HG03457 (cell line): ENCODE results near the gene SMIM24.

Source experiments
- ATAC-seq: cut with Tn5 transposase; IDR thresholded peaks from one replicate; pipeline ENCODE4 v1.9.1; 2021; ENCODE audit warnings: moderate number of reproducible peaks; ENCODE audit not compliant: unreplicated experiment

Gene SMIM24

DNA sequence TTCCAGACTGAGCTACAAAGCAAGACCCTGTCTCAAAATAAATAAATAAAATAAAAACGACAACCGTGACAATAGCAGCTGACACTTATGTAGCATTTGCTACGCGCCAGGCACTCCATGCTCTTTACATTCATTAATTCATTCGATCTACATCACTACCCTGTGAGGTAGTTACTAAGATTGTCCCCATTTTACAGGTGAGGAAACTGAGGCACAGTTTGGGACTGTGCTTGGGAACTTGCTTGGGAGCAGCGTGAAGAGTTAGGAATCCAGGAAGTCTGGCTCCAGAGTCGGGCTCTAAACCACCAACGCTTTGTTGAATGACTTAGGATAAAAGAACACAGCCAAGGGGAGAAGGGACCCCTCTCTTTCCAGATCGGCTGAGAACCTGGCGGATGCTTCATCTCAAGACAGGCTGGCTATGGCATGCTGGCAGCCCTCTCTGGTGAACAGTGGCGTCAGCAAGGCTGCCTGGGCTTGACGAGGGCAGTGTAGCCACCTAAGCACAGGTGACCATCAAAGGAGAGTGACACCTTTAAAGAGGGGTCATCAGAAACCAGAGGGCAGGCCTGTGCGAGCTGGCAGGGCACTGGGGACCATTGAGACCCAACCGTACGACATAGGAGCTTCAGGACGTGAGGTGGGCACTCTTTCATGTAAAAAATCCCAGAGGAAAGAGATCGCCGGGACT is 19.6 kb upstream of the SMIM24 start:
- ATAC-seq: no peak

DNA sequence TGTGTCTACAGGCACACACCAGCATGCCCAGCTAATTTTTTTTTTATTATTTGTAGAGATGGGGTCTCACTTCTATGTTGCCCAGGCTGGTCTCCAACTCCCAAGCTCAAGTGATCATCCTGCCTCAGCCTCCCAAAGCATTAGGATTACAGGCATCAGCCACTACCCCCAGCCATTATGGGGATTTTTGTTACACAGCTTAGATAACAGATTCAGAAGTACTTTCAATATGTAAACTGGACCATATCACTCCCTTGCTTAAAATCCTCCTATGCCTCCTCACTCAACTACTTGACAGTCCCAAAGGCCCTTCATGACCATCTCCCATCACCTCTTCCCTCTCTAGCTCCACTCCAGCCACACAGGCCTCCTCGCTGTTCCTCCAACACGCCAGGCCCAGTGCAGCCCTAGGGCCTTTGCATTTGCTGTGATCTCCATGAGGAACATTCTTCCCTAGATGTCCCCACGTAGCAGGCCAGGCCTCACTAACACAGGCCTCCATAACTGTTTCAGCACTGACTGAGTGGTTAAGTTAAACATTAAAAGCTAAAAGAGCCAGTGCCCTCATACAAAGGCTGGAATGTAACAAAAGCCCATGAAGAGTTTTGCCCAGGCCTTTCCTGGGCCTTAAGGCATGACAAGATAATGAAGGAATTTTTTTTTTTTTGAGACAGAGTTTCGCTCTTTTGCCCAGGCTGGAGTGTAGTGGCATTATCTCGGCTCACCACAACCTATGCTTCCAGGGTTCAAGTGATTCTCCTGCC is 17.6 kb upstream of the SMIM24 start:
- no peak for ATAC-seq

DNA sequence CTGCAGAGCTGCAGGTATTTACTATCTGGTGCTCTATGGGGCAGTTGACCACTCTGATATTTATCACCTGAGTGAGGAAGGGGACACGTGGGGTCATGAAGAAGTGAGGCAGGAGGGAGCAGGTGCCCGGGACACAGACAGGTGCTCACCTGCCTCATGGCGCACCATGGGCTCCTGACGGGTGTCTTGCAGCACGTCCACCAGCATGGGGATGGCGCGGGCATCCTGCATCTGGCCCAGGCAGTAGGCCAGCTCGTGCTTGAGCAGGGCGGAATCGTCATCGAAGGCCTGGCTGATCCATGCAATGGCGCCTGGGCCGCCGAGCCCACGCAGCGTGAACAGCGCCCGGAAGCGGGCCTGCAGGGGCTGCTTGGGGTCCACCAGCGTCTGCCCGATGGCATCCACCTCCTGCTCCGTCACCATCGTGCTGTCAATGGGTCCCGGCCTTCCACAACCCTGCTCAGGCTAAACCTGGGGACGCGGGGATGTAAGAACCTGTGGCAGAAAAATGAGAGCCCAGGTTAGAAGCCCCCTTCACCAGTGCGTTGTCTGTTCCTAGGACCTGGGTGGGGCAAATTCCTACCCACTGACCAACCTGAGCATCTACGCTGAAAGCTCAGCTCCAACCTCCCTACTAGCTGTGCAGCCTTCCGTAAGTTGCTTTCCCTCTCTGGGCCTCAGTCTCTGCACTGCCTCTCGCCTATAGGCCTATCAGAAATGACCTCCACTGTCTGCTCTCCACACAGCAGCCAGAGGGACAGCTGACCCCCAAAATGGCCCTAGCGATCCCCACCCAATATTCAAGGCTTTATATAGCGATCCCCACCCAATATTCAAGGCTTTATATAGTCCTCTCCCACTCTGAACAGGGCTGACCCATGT is 16.3 kb upstream of the SMIM24 start:
- no peak for ATAC-seq

DNA sequence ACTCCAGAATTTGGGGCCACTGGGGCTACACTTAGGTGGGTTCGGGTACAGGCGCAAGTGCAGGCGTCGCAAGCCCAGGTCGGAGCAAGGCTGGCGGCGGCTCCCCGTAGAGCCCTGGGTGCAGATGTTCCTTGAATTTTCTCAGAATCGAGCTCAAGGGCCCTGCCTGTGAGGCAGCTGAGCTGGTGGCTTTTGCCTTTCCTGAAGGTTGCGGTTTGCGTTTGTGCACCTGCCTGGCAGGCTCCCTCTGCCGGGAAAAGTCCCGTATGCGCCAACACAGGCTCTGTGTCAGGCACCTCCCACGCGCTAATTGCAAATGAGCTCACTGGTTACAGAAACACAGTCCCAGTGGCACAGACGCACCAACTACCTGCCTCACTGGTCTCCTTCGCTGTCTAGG is 14.2 kb upstream of the SMIM24 start:
- ATAC-seq: no peak

DNA sequence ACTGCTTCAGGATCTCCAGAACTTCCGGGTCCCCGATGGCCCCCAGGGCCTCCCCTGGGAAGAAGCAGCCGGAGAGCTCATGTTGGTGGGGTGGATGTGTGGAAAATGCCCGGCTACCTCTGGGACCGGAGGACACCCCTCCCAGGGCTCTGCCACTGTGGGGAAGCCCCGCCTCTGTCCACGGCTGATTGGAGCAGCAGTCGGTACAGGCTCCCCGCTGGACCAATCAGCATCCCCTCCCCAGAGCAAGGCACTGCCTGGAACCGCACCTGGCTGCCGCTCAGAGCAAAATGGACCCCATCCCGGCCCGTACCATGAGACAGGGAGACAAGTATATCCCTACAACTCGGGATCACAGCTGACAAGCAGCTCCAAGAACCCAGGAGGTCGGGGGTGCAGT is 13.7 kb upstream of the SMIM24 start:
- no peak for ATAC-seq

DNA sequence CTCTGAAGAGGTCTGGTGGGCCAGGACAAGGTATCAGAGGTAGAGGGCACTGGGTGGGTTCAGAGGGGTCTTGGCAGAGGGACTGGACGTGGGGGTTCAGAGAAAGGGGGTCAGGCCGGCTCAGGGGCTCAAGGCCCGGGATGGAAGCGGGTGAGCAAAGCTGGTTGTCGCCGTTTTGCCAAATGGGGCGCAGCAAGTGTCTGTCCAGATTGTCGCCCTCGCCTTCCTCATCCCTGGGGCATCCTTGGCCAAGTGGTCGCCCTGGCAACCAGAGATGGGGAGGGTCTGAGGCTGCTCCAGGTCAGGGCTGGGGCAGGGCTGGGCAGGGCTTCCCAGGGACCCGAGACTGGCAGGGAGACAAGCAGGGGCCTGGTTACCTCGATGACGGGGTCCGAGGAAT is 13.3 kb upstream of the SMIM24 start:
- ATAC-seq: no peak

DNA sequence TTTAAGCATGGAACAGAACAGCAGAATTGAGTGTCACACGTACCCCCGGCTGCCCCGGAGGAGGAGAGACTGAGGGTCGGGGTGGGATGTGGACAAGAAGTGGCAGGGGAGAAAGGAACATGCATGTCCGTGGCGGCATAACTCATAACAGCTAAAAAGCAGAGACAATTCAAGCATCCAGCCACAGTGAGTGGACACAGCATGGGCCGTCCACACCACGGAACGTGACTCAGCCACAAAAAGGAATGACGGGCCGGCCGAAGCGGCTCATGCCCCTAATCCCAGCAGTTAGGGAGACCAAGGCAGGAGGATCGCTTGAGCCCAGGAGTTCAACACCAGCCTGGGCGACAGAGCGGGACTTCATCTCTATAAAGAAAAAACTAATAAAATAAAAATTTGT is 12.6 kb upstream of the SMIM24 start:
- no peak for ATAC-seq

DNA sequence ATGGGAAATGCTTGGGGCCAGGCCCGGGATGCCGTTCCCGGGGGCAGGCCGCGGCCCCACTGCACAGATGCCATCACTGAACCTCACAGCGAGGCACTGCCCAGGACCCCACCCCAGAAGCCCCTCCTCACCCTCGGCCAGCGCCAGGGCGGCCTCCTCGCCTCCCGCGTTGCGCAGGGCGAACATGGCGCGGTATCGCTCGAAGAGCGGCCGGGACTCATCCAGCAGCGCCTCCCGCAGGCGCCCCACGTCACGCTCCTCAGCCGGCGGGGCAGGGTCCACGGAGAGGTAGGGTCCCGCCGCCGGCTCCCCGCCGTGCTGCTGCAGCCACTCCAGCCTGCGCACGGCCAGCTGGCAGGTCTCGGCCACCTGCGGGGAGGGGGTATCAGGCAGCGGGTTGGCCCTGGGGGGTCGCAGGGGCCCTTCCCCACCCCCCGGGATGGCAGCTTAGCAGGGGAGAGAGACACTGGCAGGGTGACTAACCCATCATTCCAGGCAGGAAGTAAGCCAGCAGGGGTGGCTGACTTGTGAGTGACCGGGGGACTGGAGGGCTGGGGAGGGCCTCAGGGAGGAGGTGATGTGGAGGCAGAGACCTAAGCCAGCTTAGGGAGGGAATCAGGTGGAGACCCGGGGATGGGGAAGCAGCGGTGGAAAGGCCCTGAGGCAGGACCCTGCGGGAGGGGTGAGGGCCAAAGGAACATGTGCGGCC is 12.0 kb upstream of the SMIM24 start:
- ATAC-seq: no peak

DNA sequence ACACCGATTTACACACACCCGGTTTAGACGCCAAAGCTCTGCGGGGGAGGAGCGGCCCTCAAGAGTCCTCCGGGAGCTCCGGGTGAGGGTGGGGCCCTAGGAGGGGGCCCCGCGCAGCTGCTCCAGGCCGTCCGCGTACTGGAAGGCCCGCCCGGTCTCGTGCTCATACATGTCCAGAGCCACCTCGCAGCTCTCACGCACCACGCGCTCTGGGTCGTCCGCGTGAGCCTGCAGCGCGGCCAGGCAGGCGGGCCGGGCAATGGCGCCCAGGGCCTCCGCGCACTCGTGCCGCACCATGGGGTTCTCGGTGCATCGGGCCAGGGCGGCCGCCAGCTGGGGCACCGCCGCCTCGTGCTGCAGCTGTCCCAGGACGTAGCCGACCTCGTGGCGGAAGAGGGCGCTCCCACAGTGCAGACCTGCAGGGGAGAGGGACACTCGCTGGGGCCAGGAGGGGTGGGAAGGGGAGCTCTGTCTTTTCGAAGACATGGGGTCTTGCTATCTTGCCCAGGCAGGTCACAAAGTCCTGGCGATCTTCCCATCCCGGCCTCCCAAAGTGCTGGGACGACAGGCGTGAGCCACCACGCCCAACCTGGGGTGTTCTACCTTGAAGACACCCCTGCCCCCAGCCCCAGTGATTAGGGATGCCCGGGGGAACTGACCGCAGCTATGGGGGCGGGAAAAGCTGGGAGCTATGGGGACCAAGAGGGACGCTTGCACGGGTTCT is 11.2 kb upstream of the SMIM24 start:
- no peak for ATAC-seq

DNA sequence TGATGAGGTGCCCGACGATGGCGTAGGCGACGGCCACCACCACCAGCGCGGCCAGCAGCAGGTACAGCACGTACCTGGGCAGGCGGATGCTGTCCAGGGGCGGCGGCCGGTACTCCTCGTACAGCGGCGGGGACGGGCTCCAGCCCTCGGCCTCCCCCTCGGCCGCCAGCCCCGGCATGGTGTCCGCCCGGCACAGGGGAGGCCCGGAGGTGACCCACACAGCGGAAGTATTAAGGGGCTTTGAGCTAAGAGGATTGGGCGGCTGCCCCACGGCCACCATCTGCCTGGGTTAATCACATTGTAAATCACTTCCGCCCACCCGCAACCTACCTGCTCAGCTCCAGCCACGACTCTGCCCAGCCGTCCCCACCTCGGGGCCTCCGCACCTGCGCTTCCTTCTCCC is 2.9 kb upstream of the SMIM24 start, which contains the start of gene SMIM44:
Gene SMIM44, minus strand, starts transcription at position 216 of the 403 bp plus-strand sequence. Its CDS starts 38 bp downstream, at position 178.
- ATAC-seq: no peak

DNA sequence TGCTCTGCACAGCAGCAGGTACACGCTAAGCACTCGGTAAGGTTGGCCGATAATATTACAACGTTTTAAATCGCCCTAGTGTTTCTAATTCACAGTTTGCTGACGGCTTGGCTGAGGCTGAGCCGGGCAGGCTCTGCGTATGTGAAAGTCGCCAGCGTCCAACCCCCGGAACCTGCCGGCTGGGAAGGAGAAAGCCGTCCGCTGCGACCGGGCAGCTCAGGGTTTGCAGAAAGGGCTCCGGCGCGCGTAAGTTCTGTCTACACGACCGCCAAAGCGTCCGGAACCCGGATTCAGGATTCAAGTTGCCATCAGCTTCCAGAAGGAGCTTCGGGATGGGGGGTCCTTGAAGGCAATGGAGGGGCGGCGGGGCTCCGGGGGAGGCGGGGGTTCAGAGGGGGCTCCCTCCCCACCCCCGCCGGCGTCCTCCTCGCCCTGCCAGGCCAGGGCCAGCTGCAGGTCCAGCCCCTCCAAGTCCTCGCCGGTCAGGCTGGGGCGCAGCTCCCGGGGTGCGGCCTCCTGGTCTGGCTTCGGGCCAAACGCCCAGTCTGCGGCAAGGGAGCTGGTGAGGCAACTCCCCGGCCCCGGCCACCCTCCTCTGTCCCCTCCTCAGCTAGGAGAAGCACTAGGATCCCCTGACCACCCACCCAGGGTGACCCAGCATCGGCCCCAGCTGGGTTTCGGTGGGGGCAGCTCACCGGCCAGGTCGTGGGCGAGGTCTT is 2.3 kb upstream of the SMIM24 start:
- ATAC-seq: no peak

DNA sequence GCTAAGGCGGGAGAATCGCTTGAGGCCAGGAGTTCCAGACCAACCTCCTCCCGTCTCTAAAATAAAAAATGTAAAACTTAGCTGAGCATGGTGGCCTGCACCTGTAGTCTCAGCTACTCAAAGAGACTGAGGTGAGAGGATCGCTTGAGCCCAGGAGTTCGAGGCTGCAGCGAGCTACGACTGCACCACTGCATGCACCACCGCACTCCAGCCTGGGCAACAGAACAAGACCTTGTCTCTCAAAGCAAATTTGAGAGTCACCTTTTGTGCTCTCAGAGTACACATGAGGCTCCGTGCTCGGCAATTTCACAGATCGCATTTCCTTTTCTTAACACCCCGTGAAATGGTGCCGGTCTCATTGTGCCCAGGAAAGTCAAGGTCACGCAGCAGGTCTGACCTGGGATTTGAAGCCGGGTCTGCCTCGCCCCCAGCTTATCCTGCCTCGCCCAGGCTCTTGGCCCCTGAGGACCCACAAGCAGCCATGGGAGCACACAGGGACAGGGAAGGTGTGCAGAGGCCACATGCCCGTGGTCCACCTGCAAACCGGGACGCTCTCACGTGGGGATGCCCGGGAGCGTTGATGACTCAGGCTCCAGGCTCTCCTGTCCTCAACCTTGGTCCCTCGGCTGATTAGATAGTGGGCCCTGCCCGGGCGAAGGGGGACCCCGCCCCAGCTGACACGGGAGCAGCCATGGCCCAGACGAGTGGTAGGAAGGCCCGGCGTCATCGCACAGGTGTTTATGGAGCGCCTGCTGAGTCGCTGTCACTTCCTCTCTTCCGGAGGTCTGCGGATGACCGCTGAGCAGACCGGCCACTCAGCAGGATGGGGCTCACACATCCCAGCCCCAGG is 1.1 kb upstream of the SMIM24 start:
- no peak for ATAC-seq

DNA sequence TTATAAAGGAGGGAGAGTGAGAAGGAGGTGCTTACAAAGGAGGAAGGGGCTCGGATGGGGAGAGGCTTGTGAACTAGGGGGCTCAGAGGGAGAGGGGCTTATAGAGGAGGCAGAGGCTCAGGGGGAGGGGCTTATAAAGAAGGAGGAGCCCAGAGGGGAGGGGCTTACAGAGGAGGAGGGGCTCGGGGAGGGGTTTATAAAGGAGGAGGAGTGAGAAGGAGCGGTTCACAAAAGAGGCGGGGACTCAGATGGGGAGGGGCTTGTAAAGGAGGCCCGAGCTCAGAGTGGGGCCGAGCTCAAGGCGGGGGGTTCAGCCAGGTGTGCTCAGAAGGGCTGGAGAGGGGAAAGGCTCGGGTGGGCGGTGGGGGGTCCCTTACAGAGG is 500 bp downstream of the SMIM24 start:
- ATAC-seq: no peak

DNA sequence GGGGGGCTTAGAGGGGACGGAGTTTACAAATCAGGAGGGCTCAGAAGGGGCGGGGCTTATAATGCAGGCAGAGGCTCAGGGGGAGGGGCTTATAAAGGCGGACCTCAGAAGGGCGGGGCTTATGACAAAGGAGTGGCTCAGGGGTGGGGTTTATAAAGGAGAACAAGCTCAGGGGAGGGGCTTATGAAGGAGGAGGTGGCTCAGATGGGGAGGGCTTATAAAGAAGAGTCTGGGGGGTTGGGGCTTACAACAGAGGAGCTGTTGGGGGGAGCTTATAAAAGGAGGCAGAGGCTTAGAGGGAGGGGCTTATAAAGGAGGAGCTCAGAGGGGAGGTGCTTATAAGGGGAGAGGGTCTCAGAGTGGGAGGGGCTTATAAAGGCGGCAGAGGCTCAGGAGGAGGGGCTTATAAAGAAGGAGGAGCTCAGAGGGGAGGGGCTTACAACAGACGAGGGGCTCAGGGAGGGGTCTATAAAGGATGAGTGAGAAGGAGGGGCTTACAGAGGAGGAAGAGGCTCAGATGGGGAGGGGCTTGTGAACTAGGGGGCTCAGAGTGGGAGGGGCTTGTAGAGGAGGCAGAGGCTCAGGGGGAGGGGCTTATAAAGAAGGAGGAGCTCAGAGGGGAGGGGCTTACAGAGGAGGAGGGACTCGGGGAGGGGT is 1.0 kb downstream of the SMIM24 start:
- no peak for ATAC-seq

DNA sequence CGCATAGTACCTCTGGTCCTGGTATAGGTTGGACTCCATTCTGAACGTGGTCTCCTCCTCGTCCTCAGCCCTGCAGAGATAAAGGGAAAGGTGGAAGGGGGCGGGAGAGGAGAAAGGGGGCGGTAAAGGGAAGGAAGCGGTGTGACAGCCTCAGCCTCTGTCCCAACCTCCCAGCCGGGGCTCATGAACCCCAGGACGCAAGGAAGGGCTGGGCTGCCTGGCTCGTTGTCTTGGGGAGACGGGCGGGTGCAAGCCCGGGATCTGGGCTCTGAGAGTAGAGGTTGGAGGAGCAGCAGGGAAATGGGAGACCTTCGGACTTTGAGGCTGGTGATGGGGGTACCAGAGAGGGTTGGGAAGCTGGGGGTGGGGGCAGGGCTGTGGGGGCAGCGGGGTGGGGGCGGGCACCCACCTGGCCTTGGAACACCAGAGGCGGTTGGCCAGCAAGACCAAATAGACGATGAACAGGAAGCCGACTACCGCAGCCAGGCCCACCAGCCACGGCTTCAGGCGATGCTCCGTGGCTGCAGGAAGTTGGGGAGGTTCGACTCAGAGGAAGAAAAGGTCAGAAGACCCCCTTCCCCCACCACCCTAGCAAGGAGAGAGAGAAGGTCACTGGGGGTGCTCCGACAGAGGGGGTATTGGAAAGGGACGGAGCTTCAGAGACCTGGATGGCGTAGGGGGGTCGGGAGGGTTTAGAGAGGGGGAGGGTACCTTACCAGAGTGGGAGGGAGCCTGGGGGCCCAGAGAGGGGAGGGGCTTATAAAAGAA is 1.7 kb downstream of the SMIM24 start:
- no peak for ATAC-seq

DNA sequence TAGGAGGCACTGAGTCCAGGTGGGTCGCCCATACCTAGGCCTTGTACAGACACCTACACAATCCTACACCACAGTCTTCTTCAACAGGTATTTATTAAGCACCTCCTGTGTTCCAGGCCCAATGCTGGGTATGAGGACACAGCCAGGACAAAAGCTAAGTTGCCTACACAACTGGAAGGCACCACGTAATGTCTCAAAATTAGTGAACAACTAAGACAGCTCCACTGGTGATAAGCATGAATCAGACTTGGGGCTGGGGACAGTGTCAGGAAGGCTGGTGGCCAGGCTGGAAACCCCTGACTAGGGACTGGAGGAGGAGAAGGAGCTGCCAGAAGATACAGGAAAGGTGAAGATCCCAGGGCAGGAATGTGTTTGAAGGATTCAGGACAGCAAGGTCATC is 2.4 kb downstream of the SMIM24 start:
- ATAC-seq: no peak

DNA sequence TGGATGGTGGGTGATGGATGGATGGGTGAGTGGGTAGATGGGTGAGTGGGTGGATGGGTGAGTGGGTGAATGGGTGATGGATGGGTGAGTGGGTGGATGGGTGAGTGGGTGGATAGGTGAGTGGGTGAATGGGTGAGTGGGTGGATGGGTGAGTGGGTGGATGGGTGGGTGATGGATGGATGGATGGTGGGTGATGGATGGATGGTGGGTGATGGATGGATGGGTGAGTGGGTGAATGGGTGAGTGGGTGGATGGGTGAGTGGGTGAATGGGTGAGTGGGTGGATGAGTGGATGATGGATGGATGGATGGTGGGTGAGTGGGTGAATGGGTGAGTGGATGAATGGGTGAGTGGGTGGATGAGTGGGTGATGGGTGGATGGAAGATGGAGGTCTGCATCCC is 2.8 kb downstream of the SMIM24 start:
- ATAC-seq: no peak

DNA sequence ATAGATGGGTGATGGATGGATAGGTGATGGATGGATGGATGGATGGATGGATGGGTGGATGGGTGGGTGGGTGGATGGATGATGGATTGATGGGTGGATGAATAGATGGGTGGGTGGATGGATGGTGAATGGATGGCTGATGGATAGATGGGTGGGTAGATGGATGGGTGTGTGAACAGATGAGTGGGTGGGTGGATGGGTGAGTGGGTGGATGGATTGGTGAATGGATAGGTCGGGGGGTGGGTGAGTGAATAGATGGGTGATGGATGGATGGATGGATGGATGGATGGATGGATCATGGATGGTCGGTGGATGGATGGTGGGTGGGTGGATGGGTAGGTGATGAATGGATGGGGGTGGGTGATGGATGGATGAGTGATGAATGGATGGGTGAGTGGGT is 3.5 kb downstream of the SMIM24 start:
- ATAC-seq: no peak
